Progenitor cell of endocrine pancreas (in vitro differentiated cells): ENCODE results near the gene JRKL. TPM values are rescaled to one million over a fixed set of nuclear protein-coding genes. Genes with fewer than 3 reads are reported as not detected.

Experiments
- DNase-seq: peaks from one replicate; pipeline ENCODE4 v3.0.0; 2021; ENCODE audit warnings: low spot score; ENCODE audit not compliant: unreplicated experiment
- H3K27ac Mint-ChIP-seq: 2 replicates; pipeline ENCODE4 v1.8.0; 2021; ENCODE audit warnings: mild to moderate bottlenecking, moderate library complexity, mixed read lengths
- H3K27me3 Mint-ChIP-seq: 2 replicates; pipeline ENCODE4 v1.8.0; 2021; ENCODE audit warnings: mixed read lengths
- H3K36me3 Mint-ChIP-seq: 2 replicates; pipeline ENCODE4 v1.8.0; 2022; ENCODE audit warnings: mixed read lengths; ENCODE audit not compliant: insufficient read depth
- H3K4me1 Mint-ChIP-seq: 2 replicates; pipeline ENCODE4 v1.8.0; 2021; ENCODE audit warnings: low read depth, mixed read lengths
- H3K4me3 Mint-ChIP-seq: 2 replicates; pipeline ENCODE4 v1.8.0; 2021; ENCODE audit warnings: low read depth, mild to moderate bottlenecking, moderate library complexity, mixed read lengths
- H3K9me3 Mint-ChIP-seq: 2 replicates; pipeline ENCODE4 v1.8.0; 2021; ENCODE audit warnings: low read depth, mixed read lengths
- long read RNA-seq: library from polyadenylated mRNA; unstranded; transcript quantifications from one replicate; pipeline ENCODE4 v2.0.0, GENCODE V29; 2020
- total RNA-seq: library from RNA; stranded (reverse); gene quantifications from 2 replicates; pipeline ENCODE4 v1.2.1, GENCODE V29; 2021
- TF ChIP-seq, protein P1 (sequence below): fragments of 200-600 bp; sonication (generic); IDR thresholded peaks from one replicate; pipeline ENCODE4 v1.5.0; 2021; ENCODE audit warnings: antibody characterized with exemption, mild to moderate bottlenecking; ENCODE audit not compliant: unreplicated experiment

The JRKL gene
- total RNA-seq = 10.6 TPM in 2 replicates
- long read RNA-seq, transcript JRKL-201 (2 exons, 2,855 nt) = major isoform, 13 of 22 reads
- long read RNA-seq, partial matches to known transcripts = 0 of 22 reads
- long read RNA-seq, other reads (novel, unspliced or antisense) = 9 of 22 reads

DNA sequence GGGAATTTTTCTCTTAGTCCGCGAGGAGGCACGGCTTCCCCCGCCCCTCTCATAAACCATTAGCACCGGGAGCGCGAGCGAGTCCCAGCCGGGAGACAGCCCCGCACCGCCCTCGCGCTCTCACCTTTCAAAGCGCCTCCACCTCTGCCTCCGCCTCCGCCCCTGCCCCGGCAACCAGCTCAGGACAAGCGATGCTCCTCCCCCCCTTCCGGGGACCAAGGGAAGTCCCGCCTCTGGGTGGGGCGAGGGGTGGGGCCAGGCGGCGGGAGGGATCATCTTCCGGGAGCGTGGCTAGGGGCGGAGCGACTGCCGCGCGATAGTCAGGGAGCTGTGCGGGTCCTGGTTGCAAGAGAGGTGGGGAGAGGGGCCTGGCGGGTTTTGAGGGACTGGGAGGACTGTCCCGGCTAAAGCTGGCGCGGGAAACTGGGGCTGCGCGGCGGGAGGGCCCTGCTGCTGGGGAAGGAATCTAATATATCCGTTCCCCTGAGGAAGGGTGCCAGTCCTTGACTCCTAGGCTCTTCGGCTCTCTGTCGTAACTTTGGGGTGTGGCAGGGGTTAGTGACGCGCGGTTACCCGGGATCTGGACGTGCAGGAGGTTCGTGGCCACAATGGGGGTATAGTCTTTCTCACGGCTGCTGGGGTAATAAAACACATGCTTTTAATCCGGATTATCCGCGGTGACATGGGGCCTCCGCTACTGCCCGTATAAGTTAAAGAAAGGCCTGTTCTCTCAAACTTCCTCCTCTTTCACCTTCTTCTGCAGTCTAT is at the start of gene JRKL, which contains the start of gene CCDC82:
Gene JRKL (plus strand): TSS at position 294 of the 768 bp plus-strand sequence. CDS start 637 bp downstream, outside the sequence.
Gene CCDC82 (minus strand): TSS at position 193 of the 768 bp plus-strand sequence. CDS start 5,165 bp downstream, outside the sequence.
- peak within 1 kb of the TSS; percentile 99 for H3K27ac Mint-ChIP-seq
- H3K9me3 Mint-ChIP-seq = peaks cover 12% of the 10 kb centered on the region
- H3K4me1 Mint-ChIP-seq = peaks cover 14% of the 10 kb centered on the region
- peaks cover 14% of the 10 kb centered on the region for H3K36me3 Mint-ChIP-seq
- DNase-seq = peak; percentile 98
- peak within 1 kb of the TSS; percentile 96 for H3K4me3 Mint-ChIP-seq
- TF ChIP-seq, protein P1, sequence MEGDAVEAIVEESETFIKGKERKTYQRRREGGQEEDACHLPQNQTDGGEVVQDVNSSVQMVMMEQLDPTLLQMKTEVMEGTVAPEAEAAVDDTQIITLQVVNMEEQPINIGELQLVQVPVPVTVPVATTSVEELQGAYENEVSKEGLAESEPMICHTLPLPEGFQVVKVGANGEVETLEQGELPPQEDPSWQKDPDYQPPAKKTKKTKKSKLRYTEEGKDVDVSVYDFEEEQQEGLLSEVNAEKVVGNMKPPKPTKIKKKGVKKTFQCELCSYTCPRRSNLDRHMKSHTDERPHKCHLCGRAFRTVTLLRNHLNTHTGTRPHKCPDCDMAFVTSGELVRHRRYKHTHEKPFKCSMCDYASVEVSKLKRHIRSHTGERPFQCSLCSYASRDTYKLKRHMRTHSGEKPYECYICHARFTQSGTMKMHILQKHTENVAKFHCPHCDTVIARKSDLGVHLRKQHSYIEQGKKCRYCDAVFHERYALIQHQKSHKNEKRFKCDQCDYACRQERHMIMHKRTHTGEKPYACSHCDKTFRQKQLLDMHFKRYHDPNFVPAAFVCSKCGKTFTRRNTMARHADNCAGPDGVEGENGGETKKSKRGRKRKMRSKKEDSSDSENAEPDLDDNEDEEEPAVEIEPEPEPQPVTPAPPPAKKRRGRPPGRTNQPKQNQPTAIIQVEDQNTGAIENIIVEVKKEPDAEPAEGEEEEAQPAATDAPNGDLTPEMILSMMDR = no peak
- H3K27me3 Mint-ChIP-seq = no peaks in the 10 kb centered on the region

DNA sequence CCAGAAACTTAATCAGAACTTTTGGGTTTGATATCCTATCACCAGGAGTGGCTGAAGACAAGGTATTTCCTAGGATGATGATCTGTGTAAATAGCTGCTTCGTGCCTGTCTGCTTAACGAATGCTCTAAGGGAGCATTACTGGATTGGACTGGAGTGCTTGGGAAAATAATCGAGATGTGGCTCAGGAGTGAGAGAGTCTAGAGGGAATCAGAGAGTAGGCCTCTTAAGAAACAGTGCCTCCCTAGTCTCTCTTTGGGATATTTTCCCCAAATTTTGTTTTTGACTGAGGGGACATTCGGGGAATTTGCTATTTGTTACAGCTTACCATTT is 49.3 kb upstream of the JRKL start:
- Mint-ChIP-seq H3K36me3 (peaks cover 5% of the 10 kb centered on the region), H3K27me3 (no peaks in the 10 kb centered on the region), H3K4me3 (peak overlapping the region; percentile 92), H3K27ac (no peak overlapping the region), H3K4me1 (peaks cover 56% of the 10 kb centered on the region), H3K9me3 (no peaks in the 10 kb centered on the region)
- TF ChIP-seq, protein P1 = no peak
- no peak for DNase-seq

DNA sequence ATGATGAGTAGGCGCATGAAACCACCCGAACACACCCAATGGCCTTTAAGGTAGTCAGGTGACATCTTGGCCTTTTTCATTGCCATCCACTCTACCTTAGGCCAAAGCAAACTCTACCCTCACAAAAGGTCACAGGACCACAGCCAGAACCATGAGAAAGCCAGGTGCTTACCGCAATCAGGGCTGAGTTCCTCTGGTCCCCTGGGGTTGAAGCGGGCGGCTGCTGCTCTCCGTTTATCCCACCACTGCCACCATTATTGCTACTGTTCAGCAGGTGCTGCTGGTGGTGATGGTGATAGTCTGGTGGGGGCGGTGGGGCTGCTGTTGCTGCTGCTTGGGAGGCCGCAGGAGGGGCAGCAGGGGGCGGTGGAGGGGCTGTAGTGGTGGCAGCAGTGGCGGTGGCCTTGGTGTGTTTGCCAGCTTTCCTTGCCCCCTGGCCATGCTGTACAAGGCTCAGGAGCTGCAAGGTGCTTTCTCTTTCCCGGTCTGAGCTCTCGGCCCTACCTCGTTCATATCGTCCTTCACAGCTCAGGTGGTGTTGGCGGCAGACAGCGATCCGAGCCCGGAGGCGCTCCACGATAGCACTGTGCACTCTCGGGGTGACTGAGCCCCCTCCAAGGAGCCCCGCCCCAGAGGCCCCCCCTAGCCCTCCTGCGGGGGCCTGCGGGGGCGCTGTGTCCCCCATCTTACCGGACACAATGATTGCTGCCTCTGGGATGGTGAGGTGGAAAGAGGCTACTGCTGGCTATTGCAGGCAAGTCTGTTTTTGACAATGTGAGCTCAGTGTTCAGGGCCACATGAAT is 48.4 kb upstream of the JRKL start:
- no peaks in the 10 kb centered on the region for H3K27me3 Mint-ChIP-seq
- peak overlapping the region; percentile 92 for H3K4me3 Mint-ChIP-seq
- H3K36me3 Mint-ChIP-seq = peaks cover 1% of the 10 kb centered on the region
- no peaks in the 10 kb centered on the region for H3K9me3 Mint-ChIP-seq
- TF ChIP-seq, protein P1 = peak; percentile 40
- H3K4me1 Mint-ChIP-seq = peaks cover 50% of the 10 kb centered on the region
- DNase-seq = peak; percentile 12
- peak overlapping the region; percentile 57 for H3K27ac Mint-ChIP-seq

DNA sequence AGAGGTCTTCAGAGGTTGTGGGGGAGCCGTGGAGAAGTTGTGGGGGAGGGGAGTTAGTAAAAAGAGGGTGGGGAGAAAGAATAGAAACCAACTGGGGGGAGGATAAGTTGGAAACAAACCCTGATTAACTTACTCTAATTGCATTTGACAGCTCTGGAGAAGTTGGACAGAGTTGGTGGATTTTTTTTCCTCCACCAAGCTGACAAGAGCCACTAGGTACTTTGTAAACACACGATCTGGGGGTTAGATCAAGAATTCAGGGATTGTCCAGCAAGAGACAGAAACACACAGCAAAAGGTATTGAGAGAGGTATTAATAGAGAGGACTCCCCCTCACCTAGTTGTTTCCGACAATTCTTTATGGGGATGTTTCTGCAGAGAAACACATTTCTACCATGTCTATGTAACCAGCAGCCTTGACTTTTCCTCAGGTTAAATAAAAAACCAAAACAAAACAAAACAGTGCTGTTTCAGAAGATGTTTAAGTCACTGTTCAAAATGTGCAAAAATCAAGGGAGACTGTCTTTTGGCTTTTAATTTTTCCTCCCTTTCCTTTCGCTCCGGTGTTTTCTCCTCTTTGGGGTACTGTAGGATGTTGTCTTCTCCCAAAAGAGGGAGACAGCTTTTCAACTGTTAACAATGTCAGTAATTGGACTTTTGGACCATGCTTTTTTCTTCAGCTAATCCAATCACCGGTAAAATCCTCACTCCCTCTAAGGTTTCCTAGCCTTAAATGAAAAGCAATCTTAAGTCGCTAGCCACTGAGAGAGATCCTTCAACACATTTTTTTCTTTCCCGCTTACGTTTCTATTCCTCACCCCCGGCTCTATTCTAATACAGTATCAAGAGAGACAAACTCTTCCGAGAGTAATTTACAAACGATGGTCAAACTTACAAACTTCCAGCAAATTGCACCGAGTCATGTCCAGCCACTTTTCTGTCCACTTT is 47.5 kb upstream of the JRKL start:
- Mint-ChIP-seq H3K4me1 (peaks cover 44% of the 10 kb centered on the region), H3K27me3 (no peaks in the 10 kb centered on the region), H3K9me3 (no peaks in the 10 kb centered on the region), H3K27ac (peak overlapping the region; percentile 57), H3K36me3 (peaks cover 1% of the 10 kb centered on the region), H3K4me3 (peak overlapping the region; percentile 92)
- TF ChIP-seq, protein P1 = no peak
- no peak for DNase-seq
